ENCODE results near the gene SLC22A17.

SLC22A17 gene

DNA sequence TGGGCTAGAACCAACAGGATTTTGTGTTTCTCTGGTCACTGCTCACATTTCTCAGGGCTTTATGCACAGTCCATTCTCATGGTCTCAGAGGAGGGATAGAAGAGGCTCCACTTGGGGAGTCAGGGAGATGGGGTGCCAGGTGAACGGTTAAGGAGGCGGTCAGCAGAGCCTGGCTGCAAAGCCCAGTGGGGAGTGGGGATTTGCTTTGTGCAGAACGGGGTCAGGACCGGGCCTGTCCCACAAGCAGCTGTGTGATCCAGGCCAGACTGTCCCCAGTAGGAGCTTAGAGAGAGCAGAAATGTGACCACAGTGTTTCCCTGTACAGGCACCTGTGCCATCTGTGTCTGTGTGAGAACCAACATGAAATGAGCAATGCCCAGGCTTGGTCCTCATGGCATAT, 28.3 kb upstream of the SLC22A17 start:
- DNase-seq, result no peak

DNA sequence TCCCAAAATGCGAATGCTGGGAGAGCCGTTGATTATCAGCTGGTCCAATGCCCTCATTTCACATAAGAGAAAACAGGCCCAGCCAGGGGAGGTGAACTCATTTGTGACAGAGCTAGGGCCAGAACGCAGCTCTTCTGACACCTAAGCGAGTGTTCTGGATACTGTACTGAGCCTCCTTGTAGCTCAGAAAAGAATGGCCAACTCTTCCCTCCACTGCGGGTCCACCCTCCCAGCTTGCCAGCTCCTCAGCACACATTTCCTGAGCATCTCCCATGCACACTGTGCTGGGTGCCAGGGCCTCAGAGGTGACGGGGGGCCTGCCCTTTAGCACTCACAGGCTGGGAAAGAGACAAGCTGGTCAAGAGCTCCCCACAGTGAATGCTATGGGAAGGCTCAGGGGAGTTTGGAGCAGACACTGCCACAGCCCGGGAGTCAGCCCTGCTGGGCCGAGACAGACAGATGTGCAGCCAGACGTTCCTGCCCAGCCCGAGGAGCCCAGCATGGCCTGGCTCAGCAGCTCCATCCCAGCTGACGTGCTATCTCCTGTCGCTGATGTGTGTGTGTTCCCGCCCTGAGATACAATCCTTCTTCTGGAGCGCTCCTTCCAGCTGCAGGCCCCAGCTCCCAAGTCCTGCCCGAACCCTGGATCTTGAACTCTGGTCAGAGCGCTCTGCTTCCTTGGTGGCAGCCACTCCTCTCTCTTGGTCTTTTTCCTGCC, 27.7 kb upstream of the SLC22A17 start:
- no peak for DNase-seq

DNA sequence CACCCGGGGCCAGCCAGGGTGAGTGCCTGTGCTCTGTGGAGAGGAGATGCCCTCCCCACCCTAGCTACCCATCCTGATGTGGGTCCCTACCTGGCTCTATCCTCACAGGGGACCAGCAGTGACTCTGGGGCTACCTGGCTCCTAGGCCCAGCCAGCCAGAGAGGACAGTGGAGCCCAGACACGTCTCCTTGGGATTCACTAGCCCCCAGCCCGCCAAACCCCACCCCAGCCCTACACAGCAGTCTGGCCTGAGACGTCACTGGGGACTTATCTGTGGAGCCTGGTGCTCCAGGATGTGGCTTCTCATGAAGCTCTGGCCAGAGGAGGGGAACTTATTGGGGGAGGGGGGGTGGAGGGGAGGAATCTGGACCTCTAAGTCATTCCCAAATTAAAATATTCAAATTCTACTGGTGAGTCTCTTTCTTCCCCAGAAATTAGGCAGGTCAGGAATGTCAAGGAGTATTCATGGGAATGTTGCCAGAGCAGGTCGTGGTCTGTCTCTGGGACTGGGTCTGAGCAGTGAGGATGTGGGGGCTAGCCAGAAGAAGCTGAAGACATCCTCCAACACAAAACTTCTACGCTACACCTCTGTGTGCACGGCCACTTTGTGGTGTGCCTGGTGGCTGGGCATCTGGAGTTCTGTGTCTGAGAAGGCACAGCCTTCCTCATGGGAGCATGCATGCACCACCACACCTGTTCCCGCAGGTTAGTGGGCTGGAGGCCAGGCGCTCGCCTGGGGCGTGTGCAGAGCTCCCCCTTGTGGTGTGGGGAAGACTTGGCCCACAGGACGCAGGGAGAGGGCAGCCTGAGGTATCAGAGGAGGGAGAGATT, 26.9 kb upstream of the SLC22A17 start:
- peak; percentile 64 for DNase-seq

DNA sequence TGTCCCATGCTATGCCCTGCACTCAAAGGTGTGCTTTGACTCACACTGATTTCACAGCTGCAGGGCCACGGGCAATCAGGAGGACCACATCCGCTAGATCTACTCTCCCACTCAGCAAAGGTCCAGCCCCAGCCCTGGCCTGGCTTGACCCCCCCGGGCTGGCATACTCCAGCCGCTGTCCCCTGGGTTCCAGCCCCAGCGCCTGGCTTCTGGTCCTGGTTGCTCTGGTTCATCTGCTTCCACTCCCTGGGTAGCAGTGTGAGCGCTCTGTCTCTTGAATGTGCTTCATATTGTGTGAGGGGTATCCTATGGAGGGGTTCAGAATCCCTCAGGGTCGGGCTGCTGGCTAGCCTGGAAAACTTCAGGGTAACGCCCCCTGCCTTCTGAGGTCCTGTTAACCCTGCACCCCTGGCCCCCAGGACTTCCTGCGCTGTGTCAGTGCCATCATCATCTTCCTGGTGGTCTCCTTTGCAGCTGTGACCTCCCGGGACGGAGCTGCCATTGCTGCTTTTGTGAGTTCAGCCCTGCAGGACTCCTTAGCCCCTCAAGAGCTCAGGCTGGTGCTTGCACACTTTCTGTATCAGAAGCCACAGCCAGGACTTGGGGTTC, 26.0 kb upstream of the SLC22A17 start:
- no peak for DNase-seq

DNA sequence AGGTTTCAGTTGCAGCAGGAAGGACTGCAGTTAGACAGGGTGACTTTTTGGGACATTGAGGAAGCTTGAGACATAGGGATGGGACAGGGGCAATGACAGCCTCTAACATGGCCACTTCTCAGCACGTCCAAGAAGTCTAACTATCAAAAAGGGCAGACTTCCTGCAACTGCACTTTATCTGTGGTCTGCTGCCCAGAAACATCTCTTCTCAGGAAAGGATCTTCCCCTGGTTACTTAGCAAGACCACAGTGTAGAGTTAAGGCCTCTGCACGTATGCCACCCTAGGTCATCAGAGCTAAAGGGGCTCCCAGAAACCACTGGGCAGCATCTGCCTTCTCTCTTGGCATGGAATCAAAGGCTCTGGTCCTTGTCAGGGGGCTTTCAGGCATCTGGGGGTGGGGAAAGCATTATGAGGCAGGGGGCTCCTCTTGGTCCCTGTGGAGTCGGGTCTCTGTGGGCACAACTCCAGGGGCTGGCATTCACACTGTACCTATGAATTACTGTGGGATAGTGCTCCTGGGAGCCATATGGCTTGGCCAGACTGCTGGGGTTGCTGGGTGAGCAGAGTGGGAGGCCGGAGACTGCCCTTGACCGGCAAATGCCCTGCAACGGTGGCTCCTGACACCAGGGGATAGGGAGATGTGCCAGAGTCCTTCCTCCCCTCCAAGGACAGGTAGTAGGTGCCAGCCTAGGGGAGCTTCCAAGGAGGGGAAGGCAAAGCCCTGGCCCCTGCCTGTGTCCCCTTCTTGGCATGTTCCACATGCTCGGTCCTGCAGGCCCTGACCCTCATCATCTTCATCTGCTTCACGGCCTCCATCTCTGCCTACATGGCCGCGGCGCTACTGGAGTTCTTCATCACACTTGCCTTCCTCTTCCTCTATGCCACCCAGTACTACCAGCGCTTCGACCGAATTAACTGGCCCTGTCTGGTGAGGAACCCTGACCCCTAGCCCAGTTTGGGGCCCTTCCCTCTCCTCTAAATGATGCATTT, 25.2 kb upstream of the SLC22A17 start:
- no peak for DNase-seq

DNA sequence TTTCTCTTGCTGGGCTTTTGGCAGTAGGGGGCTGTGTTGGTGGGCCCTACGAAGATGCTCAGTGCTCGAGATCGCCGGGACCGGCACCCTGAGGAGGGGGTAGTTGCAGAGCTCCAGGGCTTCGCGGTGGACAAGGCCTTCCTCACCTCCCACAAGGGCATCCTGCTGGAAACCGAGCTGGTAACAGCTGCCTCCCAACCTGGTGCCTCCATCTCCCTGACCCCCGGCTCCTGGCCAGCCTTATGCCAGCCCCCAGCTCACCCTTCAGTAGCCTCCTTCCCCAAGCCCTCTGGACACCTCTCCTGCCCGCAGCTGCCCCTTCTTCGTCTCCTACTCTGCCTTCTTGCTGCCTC, 24.5 kb upstream of the SLC22A17 start:
- DNase-seq, result no peak

DNA sequence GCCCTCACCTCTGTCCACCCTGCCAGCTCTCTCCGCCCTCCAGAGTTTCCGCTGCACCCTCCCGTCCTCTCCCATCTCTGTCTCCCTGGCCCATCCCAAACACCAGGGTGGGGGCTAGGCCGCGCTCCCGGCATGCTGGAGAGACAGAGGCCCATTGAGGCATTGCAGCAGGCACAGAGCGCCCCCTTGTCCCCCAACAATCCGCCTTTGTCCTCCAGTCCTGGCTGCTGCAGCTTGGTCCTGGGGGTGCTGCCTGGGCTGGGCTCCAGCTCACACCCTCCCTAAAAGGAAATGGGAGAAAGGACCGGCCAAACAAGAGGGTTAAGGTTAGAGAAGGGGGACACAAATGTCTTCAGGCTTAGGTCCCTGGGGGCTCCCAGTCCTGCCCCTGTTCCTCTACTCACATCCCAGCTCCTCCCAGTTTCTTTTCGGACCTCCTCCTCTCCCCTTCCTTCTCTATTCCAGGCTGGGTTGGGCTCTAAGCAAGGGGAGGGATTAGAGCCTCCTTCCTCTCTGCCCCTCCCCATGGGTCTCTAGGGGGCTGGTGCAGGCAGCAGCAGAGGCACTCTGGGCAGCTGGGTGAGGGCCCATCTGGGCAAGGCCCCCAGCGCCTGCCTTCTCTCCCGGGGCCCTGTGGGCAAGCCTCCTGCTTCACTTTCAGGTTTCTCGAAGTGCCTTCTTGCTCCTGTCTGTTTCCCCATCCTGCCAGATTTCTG, 24.0 kb upstream of the SLC22A17 start, which contains the start of gene CMTM5:
Gene CMTM5 (plus strand): TSS at position 565 of the 716 bp plus-strand sequence. CDS start 206 bp downstream, outside the sequence.
- no peak for DNase-seq

DNA sequence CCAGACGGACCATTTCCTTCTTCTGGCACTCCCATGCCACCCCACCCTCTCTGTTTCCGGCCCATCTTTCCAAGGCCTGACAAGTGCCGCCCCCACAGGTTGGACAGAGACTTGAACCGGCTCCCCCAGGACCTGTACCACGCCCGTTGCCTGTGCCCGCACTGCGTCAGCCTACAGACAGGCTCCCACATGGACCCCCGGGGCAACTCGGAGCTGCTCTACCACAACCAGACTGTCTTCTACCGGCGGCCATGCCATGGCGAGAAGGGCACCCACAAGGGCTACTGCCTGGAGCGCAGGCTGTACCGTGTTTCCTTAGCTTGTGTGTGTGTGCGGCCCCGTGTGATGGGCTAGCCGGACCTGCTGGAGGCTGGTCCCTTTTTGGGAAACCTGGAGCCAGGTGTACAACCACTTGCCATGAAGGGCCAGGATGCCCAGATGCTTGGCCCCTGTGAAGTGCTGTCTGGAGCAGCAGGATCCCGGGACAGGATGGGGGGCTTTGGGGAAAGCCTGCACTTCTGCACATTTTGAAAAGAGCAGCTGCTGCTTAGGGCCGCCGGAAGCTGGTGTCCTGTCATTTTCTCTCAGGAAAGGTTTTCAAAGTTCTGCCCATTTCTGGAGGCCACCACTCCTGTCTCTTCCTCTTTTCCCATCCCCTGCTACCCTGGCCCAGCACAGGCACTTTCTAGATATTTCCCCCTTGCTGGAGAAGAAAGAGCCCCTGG, 23.0 kb upstream of the SLC22A17 start:
- DNase-seq, result no peak

DNA sequence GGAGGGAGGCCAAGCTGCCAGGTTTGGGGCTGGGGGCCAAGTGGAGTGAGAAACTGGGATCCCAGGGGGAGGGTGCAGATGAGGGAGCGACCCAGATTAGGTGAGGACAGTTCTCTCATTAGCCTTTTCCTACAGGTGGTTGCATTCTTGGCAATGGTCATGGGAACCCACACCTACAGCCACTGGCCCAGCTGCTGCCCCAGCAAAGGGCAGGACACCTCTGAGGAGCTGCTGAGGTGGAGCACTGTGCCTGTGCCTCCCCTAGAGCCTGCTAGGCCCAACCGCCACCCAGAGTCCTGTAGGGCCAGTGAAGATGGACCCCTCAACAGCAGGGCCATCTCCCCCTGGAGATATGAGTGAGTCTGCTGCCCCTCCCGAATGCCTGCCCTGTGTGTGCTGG, 20.4 kb upstream of the SLC22A17 start:
- DNase-seq, result no peak

DNA sequence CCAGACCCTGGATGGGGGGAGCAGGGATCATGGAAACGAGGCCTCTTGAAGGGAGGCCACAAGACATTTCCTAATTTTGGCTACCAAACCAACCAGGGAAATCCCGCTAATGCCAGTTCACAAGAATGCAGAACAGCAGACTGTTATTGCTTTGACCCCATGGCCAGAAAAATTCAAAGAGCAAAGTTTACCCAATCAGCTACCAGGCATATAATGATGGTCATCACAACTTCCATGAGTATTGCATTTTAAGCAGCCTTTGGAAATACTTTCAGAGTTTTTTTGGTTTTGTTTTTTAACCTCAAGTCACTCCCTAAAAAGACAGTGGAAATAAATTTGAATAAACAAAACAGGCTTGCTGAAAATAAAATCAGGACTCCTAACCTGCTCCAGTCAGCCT, 19.8 kb upstream of the SLC22A17 start, which contains the start of gene IL25:
Gene IL25 (plus strand): TSS at position 301 of the 400 bp plus-strand sequence.
- DNase-seq, result no peak

DNA sequence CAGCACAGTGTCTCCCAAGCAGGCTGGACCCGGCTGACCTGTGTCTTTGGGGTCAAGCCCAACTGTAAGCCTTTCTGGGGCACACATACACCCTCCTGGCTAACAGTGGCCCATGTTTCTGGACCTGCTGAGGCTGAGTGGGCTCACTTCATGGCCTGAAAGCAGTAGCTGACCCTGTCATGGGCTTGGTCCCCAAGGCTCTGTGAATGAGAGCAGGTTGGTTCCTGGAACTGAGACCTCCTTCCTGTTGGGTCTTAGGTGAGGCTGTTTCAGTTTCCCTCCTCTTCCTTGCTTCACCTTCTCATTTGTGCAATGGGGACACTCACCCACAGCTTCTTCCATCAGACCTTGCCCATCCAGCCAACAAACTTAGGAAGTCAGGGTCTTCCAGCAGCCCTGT, 19.2 kb upstream of the SLC22A17 start:
- DNase-seq, result no peak

DNA sequence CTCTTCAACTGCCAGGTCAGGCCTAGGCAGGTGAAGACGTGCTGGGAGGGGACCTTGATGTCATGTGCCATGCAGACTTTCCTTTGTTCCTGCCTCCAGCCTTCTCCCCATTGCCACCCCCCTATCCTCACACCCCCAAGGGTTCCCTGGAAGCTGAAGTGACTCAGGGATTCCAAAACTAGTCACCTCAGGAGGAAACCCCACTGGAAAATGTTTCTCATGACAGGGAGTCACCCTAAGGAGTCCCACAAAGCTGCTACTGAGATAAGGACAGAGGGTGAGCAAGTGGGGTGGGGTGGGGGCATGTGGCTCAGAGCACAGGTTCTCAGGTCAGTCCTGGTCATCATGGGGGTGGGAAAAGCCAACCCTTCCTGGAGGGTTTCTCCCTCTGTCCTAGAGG, 17.5 kb upstream of the SLC22A17 start:
- DNase-seq, result no peak

DNA sequence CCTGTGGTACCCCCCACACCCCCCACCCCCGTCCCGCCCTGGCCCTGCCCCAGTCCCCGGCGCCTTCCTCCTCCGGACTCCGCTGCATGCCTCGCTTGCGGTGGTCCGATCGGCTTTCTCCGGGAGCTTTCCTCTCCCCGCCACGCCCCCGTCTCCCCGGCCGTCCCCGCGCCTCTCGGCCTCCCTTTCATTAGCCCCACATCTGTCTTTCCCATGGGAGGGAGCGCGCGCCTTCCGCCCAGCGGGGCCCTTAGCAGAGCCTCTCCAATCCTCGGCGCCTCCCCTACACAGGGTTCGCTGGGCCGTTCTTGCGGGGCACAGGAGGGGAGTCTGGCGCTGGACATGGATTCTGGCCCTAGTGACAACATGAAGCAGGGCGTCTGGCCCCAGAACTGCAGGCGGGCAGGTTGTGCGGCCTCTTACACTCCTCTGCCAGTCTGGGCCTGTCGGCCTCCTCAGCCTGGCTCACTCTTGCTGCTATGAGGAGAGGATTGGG, 13.8 kb upstream of the SLC22A17 start:
- no peak for DNase-seq

DNA sequence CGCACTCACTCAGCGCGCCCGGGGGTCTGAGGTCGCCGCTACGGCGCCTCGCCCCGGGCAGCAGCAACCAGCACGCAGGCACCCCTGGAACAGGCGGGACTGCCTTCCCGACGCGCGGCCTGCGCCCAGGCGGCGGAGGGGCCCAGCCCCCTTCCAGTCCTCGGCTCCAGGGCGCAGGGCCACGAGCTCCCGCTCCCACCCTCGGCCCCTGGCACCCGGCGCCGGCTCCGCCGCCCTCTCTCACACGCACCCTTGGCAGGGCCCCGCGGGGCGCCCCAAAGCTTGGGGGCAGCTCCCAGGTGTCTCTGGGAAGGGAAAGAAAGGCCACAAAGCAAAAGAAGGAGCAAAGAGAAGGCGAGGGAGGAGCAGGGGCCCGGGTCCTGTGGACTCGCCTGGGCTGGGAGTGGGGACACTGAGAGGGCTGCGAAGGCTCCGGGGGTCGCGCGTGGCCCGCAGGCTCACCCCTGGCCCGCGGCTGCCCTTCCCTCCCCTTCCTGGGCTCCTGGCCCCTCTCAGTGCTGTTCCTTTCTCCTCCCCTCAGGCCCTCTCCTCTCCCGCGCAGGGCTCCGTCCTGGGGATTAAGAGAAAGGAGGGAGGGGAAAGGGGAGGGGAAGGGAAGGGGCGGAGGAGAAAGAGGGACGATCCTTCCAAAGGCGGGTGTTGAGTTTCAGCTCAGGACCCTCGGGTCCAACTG, 13.2 kb upstream of the SLC22A17 start:
- DNase-seq, result no peak

DNA sequence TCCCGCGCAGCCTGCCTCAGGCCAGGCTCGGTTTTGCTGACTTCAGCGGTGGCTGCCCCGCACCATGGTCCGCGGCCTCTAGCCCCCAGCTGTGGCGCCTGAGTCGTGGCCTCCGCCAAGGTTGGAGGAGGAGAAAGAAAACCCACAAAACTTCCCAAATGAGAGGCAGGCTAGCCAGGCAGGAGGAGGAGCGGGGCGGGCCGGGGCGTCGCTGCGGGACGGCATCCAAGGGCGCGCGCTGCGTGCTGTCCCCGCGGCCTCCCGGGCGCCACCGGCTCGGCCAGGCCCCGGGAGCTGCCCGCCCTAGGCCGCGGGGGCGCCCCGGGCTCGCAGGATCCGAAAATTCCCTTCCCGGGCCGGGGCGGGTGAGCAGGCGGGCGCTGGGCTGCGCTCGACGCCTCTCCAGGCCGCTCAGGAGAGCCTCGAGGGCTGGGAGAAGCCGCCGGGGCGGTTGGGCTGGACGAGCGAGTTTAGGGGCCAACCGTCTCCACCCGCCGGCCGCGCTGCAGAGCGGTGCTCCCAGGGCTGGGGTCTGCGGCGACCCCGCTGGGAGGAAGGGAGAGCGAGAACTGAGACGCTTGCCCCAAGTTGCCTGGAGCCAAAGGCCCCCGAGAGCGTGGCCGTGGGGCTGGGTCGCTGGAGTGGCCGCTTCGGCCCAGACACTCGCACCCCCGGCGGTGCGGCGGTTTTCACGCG, 12.5 kb upstream of the SLC22A17 start, which contains the start of gene EFS:
Gene EFS (minus strand): TSS at position 137 of the 696 bp plus-strand sequence. CDS start 147 bp downstream, outside the sequence.
- no peak for DNase-seq

DNA sequence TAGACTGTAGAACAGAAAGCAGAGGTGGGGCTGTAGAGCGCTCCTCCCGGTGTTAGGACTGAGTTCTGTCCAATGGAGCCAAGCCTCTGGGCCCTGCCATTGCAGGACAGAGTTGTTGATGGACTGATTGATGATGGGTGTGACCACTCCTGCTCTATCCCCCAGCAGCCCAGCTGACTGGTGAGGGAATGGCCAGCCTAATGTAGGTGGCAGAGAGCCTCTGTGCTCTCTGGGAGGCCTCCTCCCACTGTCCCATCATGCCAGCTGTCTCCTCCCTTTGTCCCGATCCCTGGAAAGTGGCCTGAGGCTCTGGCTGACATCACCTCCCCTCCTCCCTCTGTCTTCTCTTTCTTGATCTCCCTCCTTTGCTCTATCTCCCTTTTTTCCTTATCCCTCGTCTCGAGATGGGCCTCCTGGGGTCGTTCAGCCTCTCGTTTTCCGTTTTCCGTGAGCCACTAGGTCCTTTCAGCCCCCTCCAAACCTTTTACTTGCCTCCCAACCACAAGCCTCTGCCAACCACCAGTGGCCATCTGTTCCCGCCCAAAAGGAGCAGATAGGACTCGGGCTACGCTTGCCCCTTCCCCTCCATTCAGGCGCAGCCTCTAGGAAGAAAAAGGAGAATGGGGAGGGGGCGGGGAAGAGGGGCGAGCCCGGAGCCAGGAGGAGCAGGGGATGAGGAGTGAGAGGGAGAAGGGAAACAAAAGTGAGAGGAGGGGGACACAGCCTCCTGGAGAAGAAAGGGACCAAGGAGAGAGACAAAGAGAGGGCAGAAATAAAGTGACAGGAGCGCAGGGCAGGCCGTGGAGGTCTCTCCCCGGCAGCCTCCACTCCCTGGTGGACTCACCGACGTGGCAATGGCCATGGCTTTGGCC, 11.7 kb upstream of the SLC22A17 start:
- DNase-seq, result no peak

DNA sequence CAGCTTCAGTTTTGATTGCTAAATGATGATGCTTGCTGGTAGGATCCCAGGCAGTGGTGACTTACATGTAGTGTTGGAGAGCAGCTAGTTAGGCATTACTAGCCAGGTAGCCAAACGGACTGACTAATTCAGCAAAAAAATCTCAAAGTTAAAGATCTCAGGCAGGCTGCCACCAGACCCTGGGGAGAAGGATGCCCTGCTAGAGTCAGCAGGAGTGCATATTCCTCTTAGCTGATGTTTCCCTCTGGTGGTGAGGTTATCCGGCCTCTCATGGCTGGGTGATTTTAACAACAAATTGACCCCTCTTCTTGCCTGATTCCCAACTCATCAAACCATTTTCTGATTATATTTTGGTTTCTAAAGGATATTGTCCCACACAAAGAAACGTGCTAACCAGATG, 9.5 kb upstream of the SLC22A17 start:
- DNase-seq, result no peak

DNA sequence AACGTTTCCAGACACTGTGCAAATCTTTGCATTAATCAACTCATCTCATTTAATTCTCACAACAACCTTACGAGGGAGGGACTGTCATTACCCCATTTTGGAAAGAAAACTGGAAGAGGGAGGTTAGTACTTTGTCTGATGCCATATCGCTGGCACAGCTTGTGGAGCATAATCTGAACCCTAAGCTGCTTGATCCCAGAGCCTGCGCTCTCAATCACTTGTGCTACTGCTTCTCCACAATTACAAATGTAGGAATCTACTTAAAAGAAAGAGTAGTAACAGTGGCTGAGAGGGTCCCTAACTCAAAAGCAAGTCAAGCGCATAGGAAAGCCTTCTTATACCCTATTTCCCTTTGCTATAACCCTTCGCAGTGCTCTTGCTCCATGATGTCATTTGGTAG, 9.1 kb upstream of the SLC22A17 start:
- no peak for DNase-seq

DNA sequence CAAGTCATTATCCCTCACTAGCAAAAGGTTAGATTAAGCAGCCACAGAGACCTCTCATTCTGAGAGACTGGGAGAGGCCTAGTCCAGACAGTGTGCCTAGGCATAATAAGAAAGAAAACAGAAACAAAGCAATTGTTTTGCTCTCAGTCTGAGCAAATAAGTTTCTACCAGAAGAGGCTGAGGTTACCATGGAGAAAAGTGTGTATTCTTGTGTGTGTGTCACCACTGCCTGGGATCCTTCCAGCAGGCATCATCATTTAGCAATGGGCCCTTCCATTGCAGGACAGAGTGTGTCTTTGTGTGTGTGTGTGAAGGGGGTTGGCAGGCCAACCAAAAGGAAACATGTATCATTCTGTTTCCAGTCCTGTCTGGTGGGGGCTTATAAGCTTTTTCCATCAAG, 8.6 kb upstream of the SLC22A17 start:
- DNase-seq, result no peak
